ENCODE data around the gene CR1. TPM values are rescaled to one million over a fixed set of nuclear protein-coding genes. Genes with fewer than 3 reads are reported as not detected.

The CR1 gene
- total RNA-seq, 1 experiment from 2014 or later, result 0.07 TPM

DNA sequence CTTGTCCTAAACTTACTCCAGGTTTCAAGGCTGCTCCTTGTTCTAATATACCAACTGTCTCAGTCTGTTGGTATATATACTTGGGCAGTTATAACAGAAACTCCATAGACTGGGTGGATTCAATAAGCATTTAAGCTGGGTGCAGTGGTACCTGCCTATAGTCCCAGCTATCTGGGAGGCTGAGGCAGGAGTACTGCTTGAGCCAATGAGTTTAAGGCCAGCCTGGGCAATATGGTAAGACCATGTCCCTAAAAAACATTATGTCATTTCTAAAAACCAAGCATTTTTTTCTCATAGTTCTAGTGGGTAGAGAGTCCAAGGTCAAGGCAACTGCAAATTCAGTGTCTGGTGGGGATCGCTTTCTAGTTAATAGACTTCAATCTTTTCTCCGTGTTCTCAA is 131.5 kb downstream of the CR1 start (continued):
- TF ChIP-seq, protein P1, sequence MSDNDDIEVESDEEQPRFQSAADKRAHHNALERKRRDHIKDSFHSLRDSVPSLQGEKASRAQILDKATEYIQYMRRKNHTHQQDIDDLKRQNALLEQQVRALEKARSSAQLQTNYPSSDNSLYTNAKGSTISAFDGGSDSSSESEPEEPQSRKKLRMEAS (IDR thresholded peaks at IDR 0.05), result no peak

DNA sequence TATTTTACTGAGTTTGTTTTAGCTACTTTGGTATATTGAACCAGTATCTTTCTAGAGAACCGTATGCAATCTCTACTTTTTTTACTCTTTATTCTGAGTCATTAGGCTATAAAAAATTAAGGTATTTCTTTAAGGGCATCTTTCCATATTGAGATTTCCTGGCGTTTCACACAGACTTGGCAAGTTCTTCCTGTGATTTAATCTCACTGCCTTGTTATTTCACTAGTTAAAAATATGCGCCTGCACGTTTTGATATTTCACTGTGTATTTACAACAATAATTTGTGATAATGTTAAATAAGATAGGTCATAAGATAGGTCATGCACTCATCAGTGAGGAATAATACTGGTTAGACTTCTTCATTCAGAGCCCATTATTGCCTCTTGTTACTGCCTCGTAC is 132.8 kb downstream of the CR1 start:
- H4K20me1 ChIP-seq (ENCODE audit: insufficient read depth), result no peaks in the 10 kb centered on the region
- TF ChIP-seq SIN3A (IDR thresholded peaks at IDR 0.05; ENCODE audit: low read depth) (no peak), JUND (IDR thresholded peaks at IDR 0.05) (no peak), EZH2 (IDR thresholded peaks at IDR 0.05) (no peak), ZFX (IDR thresholded peaks at IDR 0.05) (no peak), CBX3 (IDR thresholded peaks at IDR 0.05; ENCODE audit: low read depth) (no peak), ZBTB33 (IDR thresholded peaks at IDR 0.05; ENCODE audit: extremely low read depth, insufficient replicate concordance, low read length) (no peak), POLR2AphosphoS5 (IDR thresholded peaks at IDR 0.05; ENCODE audit: low read depth, low read length) (no peak), CEBPB (IDR thresholded peaks at IDR 0.05; ENCODE audit: low read depth) (no peak), TCF7L2 (IDR thresholded peaks at IDR 0.05; ENCODE audit: borderline replicate concordance, extremely low read depth, insufficient read depth, insufficient read length) (no peak), ELF1 (IDR thresholded peaks at IDR 0.05; ENCODE audit: borderline replicate concordance, low read depth) (no peak), EGR1 (IDR thresholded peaks at IDR 0.05; ENCODE audit: low read depth) (no peak), ZNF274 (IDR thresholded peaks at IDR 0.05; ENCODE audit: low read depth, low read length) (no peak), POLR2A (IDR thresholded peaks at IDR 0.05; ENCODE audit: borderline replicate concordance, extremely low read depth, insufficient read depth, insufficient read length) (no peak), ATF3 (IDR thresholded peaks at IDR 0.05) (no peak), SRF (IDR thresholded peaks at IDR 0.05; ENCODE audit: low read depth) (no peak)
- TF ChIP-seq, protein P1 (IDR thresholded peaks at IDR 0.05), result no peak
- TF ChIP-seq, protein P2, sequence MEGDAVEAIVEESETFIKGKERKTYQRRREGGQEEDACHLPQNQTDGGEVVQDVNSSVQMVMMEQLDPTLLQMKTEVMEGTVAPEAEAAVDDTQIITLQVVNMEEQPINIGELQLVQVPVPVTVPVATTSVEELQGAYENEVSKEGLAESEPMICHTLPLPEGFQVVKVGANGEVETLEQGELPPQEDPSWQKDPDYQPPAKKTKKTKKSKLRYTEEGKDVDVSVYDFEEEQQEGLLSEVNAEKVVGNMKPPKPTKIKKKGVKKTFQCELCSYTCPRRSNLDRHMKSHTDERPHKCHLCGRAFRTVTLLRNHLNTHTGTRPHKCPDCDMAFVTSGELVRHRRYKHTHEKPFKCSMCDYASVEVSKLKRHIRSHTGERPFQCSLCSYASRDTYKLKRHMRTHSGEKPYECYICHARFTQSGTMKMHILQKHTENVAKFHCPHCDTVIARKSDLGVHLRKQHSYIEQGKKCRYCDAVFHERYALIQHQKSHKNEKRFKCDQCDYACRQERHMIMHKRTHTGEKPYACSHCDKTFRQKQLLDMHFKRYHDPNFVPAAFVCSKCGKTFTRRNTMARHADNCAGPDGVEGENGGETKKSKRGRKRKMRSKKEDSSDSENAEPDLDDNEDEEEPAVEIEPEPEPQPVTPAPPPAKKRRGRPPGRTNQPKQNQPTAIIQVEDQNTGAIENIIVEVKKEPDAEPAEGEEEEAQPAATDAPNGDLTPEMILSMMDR (IDR thresholded peaks at IDR 0.05 in 2 of 3, conservative IDR thresholded peaks at IDR 0.05 in 1 of 3; ENCODE audit: borderline replicate concordance in 1 of 3, insufficient read depth in 1 of 3, low read depth in 2 of 3, low read length in 2 of 3), result no peak
- TF ChIP-seq, protein P3, sequence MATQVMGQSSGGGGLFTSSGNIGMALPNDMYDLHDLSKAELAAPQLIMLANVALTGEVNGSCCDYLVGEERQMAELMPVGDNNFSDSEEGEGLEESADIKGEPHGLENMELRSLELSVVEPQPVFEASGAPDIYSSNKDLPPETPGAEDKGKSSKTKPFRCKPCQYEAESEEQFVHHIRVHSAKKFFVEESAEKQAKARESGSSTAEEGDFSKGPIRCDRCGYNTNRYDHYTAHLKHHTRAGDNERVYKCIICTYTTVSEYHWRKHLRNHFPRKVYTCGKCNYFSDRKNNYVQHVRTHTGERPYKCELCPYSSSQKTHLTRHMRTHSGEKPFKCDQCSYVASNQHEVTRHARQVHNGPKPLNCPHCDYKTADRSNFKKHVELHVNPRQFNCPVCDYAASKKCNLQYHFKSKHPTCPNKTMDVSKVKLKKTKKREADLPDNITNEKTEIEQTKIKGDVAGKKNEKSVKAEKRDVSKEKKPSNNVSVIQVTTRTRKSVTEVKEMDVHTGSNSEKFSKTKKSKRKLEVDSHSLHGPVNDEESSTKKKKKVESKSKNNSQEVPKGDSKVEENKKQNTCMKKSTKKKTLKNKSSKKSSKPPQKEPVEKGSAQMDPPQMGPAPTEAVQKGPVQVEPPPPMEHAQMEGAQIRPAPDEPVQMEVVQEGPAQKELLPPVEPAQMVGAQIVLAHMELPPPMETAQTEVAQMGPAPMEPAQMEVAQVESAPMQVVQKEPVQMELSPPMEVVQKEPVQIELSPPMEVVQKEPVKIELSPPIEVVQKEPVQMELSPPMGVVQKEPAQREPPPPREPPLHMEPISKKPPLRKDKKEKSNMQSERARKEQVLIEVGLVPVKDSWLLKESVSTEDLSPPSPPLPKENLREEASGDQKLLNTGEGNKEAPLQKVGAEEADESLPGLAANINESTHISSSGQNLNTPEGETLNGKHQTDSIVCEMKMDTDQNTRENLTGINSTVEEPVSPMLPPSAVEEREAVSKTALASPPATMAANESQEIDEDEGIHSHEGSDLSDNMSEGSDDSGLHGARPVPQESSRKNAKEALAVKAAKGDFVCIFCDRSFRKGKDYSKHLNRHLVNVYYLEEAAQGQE (IDR thresholded peaks at IDR 0.05; ENCODE audit: low read depth), result no peak
- RAD21 ChIA-PET (ENCODE audit: low non-redundant PET in 1 of 2, low total read pairs in 2 of 2, uncharacterized antibody in 2 of 2, unreplicated experiment in 2 of 2), result no interaction called here

More for the DNA sequence above, 132.8 kb downstream of the CR1 start:
- CTCF ChIA-PET, result interaction anchor here (1.8 kb wide), 1 partner anchor 8 kb away, joined by 4 read pairs; no protein-coding TSS in a partner anchor
- no peak overlapping the region for H3K9ac ChIP-seq (ENCODE audit: low read length)
- H3K9me2 ChIP-seq (ENCODE audit: insufficient read depth), result no peaks in the 10 kb centered on the region
- POLR2A ChIA-PET, result no interaction called here
- ATAC-seq (no peak), DNase-seq (ENCODE audit: low read depth, low spot score) (no peak)
- H2AFZ ChIP-seq (ENCODE audit: low read depth, low read length, poor library complexity, severe bottlenecking), result no peak overlapping the region
- H3K36me3 ChIP-seq (ENCODE audit: control insufficient read depth in 1 of 2, insufficient read depth in 2 of 2, low read length in 2 of 2), result no peaks in the 10 kb centered on the region
- no peak overlapping the region for H3K27ac ChIP-seq (ENCODE audit: low read depth, low read length)
- intact Hi-C loops (cut with micrococcal nuclease), result no loop called here
- no peak overlapping the region for H3K4me2 ChIP-seq (ENCODE audit: low read length)
- BruUV-seq (replicated peaks), result no TSS peak
- no peaks in the 10 kb centered on the region for H3K9me3 ChIP-seq (ENCODE audit: control insufficient read depth in 1 of 2, insufficient read depth in 1 of 2, low read depth in 1 of 2, low read length in 2 of 2)
- no peak overlapping the region for H3K4me3 ChIP-seq (replicated peaks in 1 of 2; ENCODE audit: low read depth in 1 of 2, low read length in 2 of 2)
- no peaks in the 10 kb centered on the region for H3K4me1 ChIP-seq (ENCODE audit: control insufficient read depth in 1 of 2, insufficient read depth in 2 of 2, low read length in 2 of 2)
- no peaks in the 10 kb centered on the region for H3K79me2 ChIP-seq (ENCODE audit: insufficient read depth, low read length)
- no peaks in the 10 kb centered on the region for H3K27me3 ChIP-seq (ENCODE audit: insufficient read depth, low read length)

All from HCT116 (cell line).